Glutamatergic neuron (in vitro differentiated cells): ENCODE data around the gene PHACTR3. TPM values are rescaled to one million over a fixed set of nuclear protein-coding genes. Genes with fewer than 3 reads are reported as not detected.

Source experiments
- DNase-seq: peaks from one replicate; pipeline ENCODE4 v3.0.0; 2022
- H3K27ac Mint-ChIP-seq: one replicate; pipeline ENCODE4 v1.8.0; 2020; ENCODE audit warnings: mild to moderate bottlenecking, mixed read lengths, inconsistent platforms; ENCODE audit not compliant: unreplicated experiment
- H3K27me3 Mint-ChIP-seq: one replicate; pipeline ENCODE4 v1.8.0; 2020; ENCODE audit warnings: mild to moderate bottlenecking, moderate library complexity, mixed read lengths, inconsistent platforms; ENCODE audit not compliant: unreplicated experiment
- H3K36me3 Mint-ChIP-seq: one replicate; pipeline ENCODE4 v1.8.0; 2020; ENCODE audit warnings: mild to moderate bottlenecking, mixed read lengths, inconsistent platforms; ENCODE audit not compliant: unreplicated experiment
- H3K4me1 Mint-ChIP-seq: one replicate; pipeline ENCODE4 v1.8.0; 2020; ENCODE audit warnings: mild to moderate bottlenecking, low read depth, mixed read lengths, inconsistent platforms; ENCODE audit not compliant: unreplicated experiment
- H3K4me3 Mint-ChIP-seq: one replicate; pipeline ENCODE4 v1.8.0; 2020; ENCODE audit warnings: mild to moderate bottlenecking, mixed read lengths, inconsistent platforms; ENCODE audit not compliant: unreplicated experiment
- H3K9me3 Mint-ChIP-seq: one replicate; pipeline ENCODE4 v1.8.0; 2020; ENCODE audit warnings: mild to moderate bottlenecking, moderate library complexity, mixed read lengths, inconsistent platforms; ENCODE audit not compliant: unreplicated experiment
- CTCF ChIP-seq: fragments of 200-600 bp; sonication (generic); IDR thresholded peaks from one replicate; pipeline ENCODE4 v1.5.0; 2021; ENCODE audit not compliant: partially characterized antibody, unreplicated experiment
- total RNA-seq: library from RNA; stranded (reverse); fragmentation: NEBNext Ultra II Directional; extraction: Animal tissue kit (Norgen Biotek cat#: 25700); gene quantifications from one replicate; pipeline ENCODE4 v1.2.1, GENCODE V29; 2021; ENCODE audit not compliant: unreplicated experiment

PHACTR3 gene
- total RNA-seq, 1 donor from 2014 or later = 37.0 TPM

- H3K4me1 Mint-ChIP-seq = peaks cover 28% of the 10 kb centered on the region
- DNase-seq = no peak
- H3K4me3 Mint-ChIP-seq = no peak overlapping the region
- H3K9me3 Mint-ChIP-seq = peaks cover 11% of the 10 kb centered on the region
- peaks cover 11% of the 10 kb centered on the region for H3K27me3 Mint-ChIP-seq
- no peak for TF ChIP-seq CTCF
- H3K36me3 Mint-ChIP-seq = peaks cover 29% of the 10 kb centered on the region
- H3K27ac Mint-ChIP-seq = no peak overlapping the region
These were observed 184.6 kb downstream of the PHACTR3 start for GRCh38 chr20:59788811-59789397.

GRCh38 chr20:59789686-59790085 is 185.3 kb downstream of the PHACTR3 start:
- no peak overlapping the region for H3K27ac Mint-ChIP-seq
- H3K4me1 Mint-ChIP-seq = peaks cover 24% of the 10 kb centered on the region

GRCh38 chr20:59790346-59790745 is 186.0 kb downstream of the PHACTR3 start:
- TF ChIP-seq CTCF = no peak
- H3K36me3 Mint-ChIP-seq = peaks cover 29% of the 10 kb centered on the region
- H3K4me3 Mint-ChIP-seq = no peak overlapping the region
- H3K27me3 Mint-ChIP-seq = peaks cover 7% of the 10 kb centered on the region
- H3K4me1 Mint-ChIP-seq = peaks cover 20% of the 10 kb centered on the region
- H3K9me3 Mint-ChIP-seq = peaks cover 8% of the 10 kb centered on the region
- peak overlapping the region; percentile 17 for H3K27ac Mint-ChIP-seq
- no peak for DNase-seq

More at GRCh38 chr20:59789686-59790085, 185.3 kb downstream of the PHACTR3 start:
- peaks cover 29% of the 10 kb centered on the region for H3K36me3 Mint-ChIP-seq
- no peak for DNase-seq
- peaks cover 8% of the 10 kb centered on the region for H3K9me3 Mint-ChIP-seq
- H3K27me3 Mint-ChIP-seq = peaks cover 7% of the 10 kb centered on the region
- no peak overlapping the region for H3K4me3 Mint-ChIP-seq
- TF ChIP-seq CTCF = no peak

- TF ChIP-seq CTCF = no peak
- Mint-ChIP-seq H3K27me3 (peaks cover 7% of the 10 kb centered on the region), H3K4me1 (peaks cover 4% of the 10 kb centered on the region), H3K4me3 (no peak overlapping the region), H3K36me3 (peaks cover 45% of the 10 kb centered on the region), H3K9me3 (peaks cover 8% of the 10 kb centered on the region), H3K27ac (no peak overlapping the region)
- no peak for DNase-seq
These were observed 188.0 kb downstream of the PHACTR3 start for GRCh38 chr20:59792300-59792699.

- no peak for TF ChIP-seq CTCF
- Mint-ChIP-seq H3K27ac (no peak overlapping the region), H3K9me3 (peaks cover 5% of the 10 kb centered on the region), H3K27me3 (no peaks in the 10 kb centered on the region), H3K36me3 (peaks cover 40% of the 10 kb centered on the region), H3K4me3 (no peak overlapping the region), H3K4me1 (no peaks in the 10 kb centered on the region)
- DNase-seq = no peak
These were observed 190.2 kb downstream of the PHACTR3 start for GRCh38 chr20:59794555-59794954.
